ENCODE data around the gene IGF1R. TPM values are rescaled to one million over a fixed set of nuclear protein-coding genes. Genes with fewer than 3 reads are reported as not detected.
A peak's percentile ranks its signal among the peaks of the same experiment; 100 is the strongest.

The IGF1R gene
- total RNA-seq, 1 donor from 2014 or later, result 97.7 TPM

DNA sequence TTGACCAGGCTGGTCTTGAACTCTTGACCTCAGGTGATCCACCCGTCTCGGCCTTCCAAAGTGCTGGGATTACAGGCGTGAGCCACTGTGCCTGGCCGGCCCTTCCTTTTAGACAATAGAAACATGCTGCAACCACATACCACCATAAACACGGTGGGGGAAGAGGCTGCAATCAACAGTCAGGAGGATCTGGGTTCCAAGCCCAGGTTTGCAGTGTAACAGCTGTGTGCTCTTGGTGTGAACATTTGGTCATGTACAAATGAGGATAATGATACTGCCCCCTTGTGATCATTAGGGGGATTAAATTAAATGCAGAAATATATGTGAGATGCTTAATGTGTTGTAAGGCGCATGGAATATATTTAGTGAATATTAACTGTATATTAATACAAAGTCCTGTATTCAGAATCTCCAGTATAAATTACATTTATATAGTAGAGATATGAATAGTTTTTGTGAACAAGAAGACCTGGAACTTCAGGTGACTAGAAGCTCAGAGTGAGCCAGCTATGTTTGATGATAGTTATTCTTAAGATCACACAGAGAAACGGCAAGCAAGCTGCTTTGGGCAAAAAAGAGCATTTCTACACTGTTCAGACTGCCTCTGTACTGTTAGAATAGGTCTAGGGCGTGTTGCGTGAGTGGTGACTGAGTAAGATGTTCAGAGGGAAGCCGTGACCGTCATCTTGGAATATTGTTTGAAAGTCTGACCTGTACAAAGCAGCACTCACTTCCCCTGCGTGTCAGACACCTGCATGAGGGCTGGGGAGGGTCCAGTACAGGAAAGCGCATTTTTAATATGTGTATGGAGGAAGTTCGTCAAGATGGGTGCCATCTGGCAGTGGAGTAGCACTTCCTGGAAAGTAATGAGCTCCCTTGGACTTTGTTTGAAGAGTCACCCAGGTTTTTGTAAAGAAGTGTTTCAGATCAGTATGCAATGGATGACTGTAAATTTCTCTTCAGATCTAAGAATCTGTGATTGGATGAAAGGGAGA is 233.5 kb downstream of the IGF1R start:
- DNase-seq (ENCODE audit: extremely low spot score in 2 of 2), result no peak
- no peak overlapping the region for H3K27ac ChIP-seq
- H3K9me3 ChIP-seq, result no peaks in the 10 kb centered on the region
- intact Hi-C loops (cut with DNase I), result no loop called here
- H3K36me3 ChIP-seq, result no peaks in the 10 kb centered on the region
- no peaks in the 10 kb centered on the region for H3K27me3 ChIP-seq
- H3K4me1 ChIP-seq, result peaks cover 54% of the 10 kb centered on the region
- TF ChIP-seq POLR2AphosphoS5 (IDR thresholded peaks at IDR 0.05; ENCODE audit: insufficient read depth in 1 of 2, low read depth in 1 of 2) (no peak), CTCF (IDR thresholded peaks at IDR 0.05) (peak in 2 of 3 experiments; percentile 1 to 59)
- no peak overlapping the region for H3K4me3 ChIP-seq

DNA sequence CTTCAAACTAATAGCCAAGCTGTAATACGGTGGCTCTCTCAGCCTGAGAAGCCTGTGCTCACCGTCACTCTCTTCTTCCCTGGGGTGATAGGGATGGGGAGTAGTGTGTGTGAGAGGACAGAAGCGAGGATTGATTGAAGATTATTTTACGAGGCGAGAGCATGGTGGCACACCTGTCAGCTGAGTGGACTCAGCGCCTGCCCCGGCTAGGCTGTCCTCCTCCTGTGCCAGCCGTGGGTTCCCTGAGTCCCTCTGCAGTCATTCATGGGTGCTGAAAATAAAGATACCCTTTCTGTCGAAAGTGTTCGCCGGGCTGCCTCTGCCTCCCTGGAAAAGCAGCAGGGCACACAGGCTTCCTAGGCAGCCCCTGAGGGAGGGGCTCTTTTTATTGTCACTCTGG is 235.1 kb downstream of the IGF1R start:
- Histone ChIP-seq H3K27me3 (no peaks in the 10 kb centered on the region), H3K36me3 (no peaks in the 10 kb centered on the region), H3K9me3 (no peaks in the 10 kb centered on the region), H3K4me3 (no peak overlapping the region), H3K27ac (no peak overlapping the region), H3K4me1 (peaks cover 44% of the 10 kb centered on the region)
- intact Hi-C loops (cut with DNase I), result no loop called here
- TF ChIP-seq CTCF (IDR thresholded peaks at IDR 0.05) (no peak), POLR2A (IDR thresholded peaks at IDR 0.05) (no peak), POLR2AphosphoS5 (IDR thresholded peaks at IDR 0.05; ENCODE audit: insufficient read depth in 1 of 2, low read depth in 1 of 2) (no peak)
- DNase-seq (ENCODE audit: extremely low spot score in 2 of 2), result no peak

DNA sequence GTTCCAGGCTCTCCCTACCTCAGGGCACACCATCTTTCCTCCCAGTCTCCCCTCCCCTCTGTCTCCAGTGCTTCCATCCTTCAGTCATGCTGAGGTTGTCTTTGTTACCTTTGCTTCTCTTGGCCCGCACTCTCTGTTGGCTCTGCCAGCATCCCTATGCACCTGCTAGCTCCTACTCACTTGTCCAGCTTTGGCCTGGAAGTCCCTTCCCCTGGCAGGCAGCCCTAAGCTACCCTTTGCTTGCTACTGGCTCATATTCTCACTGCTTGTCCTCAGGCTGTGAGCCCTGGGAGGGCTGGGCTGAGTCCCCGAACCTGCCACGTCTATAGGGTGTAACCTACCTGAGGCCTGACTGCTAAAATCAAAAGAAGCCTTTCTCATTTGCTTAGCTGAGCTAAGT is 236.6 kb downstream of the IGF1R start:
- intact Hi-C loops (cut with DNase I), result no loop called here
- TF ChIP-seq CTCF (IDR thresholded peaks at IDR 0.05) (no peak), POLR2A (IDR thresholded peaks at IDR 0.05) (no peak), POLR2AphosphoS5 (IDR thresholded peaks at IDR 0.05; ENCODE audit: insufficient read depth in 1 of 2, low read depth in 1 of 2) (no peak)
- Histone ChIP-seq H3K4me1 (peaks cover 44% of the 10 kb centered on the region), H3K36me3 (no peaks in the 10 kb centered on the region), H3K27me3 (no peaks in the 10 kb centered on the region), H3K9me3 (no peaks in the 10 kb centered on the region), H3K4me3 (no peak overlapping the region), H3K27ac (no peak overlapping the region)
- DNase-seq (ENCODE audit: extremely low spot score in 2 of 2), result no peak

GRCh38 chr15:98887976-98888375 is 239.6 kb downstream of the IGF1R start:
- no peaks in the 10 kb centered on the region for H3K9me3 ChIP-seq
- DNase-seq (ENCODE audit: extremely low spot score in 2 of 2), result no peak
- no peaks in the 10 kb centered on the region for H3K27me3 ChIP-seq
- H3K4me1 ChIP-seq, result peaks cover 24% of the 10 kb centered on the region
- TF ChIP-seq POLR2A (IDR thresholded peaks at IDR 0.05) (no peak), CTCF (IDR thresholded peaks at IDR 0.05) (no peak), POLR2AphosphoS5 (IDR thresholded peaks at IDR 0.05; ENCODE audit: insufficient read depth in 1 of 2, low read depth in 1 of 2) (no peak)
- no peaks in the 10 kb centered on the region for H3K36me3 ChIP-seq
- H3K4me3 ChIP-seq, result no peak overlapping the region
- H3K27ac ChIP-seq, result no peak overlapping the region
- intact Hi-C loops (cut with DNase I), result no loop called here
